Measurements from ENCODE around the gene ATP13A4.

Gene ATP13A4

GRCh38 chr3:193491026-193491425, 63.7 kb downstream of the ATP13A4 start:
- no peak for DNase-seq (ENCODE audit: low read depth)

- no peak for DNase-seq (ENCODE audit: low read depth)
These were observed 64.1 kb downstream of the ATP13A4 start for GRCh38 chr3:193490580-193490979.

DNA sequence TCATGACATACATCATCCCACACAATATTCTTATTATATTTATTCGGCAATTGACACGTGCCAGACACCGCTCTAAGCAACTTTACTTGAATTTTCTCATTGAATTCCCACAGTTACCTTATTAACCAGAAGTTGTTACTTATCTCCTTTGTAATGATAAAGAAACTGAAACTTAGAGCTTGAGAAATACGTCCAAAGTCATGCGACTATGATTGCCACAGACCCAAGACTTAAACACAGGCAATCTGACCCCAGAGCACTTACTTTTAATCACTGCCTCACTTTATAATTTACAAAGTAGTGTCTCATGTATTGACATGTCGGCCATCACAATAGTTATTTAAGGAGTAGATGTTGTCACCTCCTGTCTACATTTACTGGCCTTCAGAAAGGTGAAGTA, 64.7 kb downstream of the ATP13A4 start:
- no peak for DNase-seq (ENCODE audit: low read depth)

- DNase-seq (ENCODE audit: low read depth), result no peak
These were observed 66.0 kb downstream of the ATP13A4 start for GRCh38 chr3:193488741-193489140.

- DNase-seq (ENCODE audit: low read depth), result no peak
These were observed 70.6 kb downstream of the ATP13A4 start for GRCh38 chr3:193483988-193484539.

DNA sequence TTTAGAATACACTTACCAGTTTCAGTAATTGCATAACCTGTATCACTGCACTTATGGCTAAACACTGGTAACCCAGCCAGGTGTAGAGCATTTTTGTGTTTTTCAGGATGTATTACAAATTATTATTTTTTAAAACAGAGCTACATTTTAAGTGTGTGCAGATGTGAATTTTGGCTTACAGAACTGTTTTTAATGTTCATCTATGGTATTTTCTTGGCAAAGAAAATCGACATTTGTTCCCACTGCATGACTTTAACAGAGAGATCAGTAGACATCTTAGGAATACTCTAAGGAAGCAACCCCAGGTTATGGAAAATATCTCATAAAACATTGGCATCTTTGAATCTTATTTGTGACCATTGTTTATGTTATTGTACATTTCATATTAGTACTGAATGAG, 73.3 kb downstream of the ATP13A4 start:
- DNase-seq (ENCODE audit: low read depth), result no peak

GRCh38 chr3:193474446-193474845, 80.2 kb downstream of the ATP13A4 start:
- DNase-seq (ENCODE audit: low read depth), result no peak

DNA sequence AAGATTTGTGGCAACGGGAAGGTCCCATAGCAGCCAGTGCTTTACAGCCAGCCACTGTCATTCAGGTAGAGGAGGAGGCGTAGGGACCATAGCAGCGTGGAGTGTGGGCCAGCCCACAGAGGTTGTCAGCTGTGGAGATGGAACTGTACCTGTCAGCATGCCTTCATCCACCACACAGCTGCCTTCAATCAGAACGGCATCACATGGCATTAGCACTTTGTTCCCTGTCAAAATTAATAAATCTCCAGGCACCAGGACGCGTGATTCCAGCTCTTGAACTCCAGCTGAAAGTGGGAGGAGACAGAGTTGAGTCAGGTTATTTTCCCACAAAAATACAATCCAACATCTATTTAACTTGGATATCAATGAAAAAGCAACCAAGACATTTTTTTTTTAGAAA, 84.0 kb downstream of the ATP13A4 start:
- no peak for DNase-seq (ENCODE audit: low read depth)

DNA sequence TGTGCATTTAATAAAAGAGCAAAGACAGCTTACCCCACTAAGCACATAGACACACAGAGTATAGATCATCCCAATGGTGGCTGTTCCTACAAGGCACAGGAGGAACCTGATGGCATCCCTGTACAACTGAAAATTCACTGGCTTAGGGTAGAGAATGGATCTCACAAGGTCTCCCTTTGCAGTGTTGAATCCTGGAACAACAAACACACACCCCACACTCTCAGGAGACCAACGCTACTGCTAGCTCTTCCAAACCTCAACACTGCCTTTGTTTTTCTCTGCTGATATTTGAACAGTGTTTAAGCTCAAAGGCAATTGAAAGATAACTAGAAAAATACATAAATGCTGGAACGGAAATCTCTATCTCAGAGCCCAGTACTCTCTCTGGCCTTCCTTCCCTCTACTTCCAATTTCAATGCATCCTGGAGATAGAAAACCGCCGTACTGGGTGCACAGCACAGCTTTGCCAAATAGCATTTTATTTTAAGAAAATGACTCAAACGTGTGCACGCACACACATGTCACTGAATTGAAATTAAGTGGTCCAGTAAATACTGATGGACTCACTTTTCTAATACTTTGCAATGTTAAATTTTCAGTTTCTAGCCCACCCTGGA, 88.6 kb downstream of the ATP13A4 start:
- no peak for DNase-seq (ENCODE audit: low read depth)

DNA sequence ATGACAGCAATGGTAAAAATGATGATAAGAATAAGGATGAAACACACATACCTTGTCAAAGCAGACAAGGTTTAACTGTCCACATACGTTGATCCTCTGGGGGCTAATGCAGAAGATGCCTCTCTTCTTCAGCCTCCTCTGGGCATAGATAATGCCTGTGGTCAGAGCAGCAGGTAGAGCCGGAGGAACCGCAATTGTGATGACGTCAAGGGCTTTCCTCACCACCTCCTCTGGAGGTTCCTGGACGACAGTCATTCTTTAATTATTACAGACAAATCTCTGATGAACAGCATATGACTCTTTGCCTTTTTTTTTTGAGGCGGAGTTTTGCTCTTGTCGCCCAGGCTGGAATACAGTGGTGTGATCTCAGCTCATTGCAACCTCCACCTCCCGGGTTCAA, 89.8 kb downstream of the ATP13A4 start:
- no peak for DNase-seq (ENCODE audit: low read depth)

- no peak for DNase-seq (ENCODE audit: low read depth)
These were observed 97.2 kb downstream of the ATP13A4 start for GRCh38 chr3:193457526-193457925.

GRCh38 chr3:193452338-193452737, 102.4 kb downstream of the ATP13A4 start:
- no peak for DNase-seq (ENCODE audit: low read depth)

DNA sequence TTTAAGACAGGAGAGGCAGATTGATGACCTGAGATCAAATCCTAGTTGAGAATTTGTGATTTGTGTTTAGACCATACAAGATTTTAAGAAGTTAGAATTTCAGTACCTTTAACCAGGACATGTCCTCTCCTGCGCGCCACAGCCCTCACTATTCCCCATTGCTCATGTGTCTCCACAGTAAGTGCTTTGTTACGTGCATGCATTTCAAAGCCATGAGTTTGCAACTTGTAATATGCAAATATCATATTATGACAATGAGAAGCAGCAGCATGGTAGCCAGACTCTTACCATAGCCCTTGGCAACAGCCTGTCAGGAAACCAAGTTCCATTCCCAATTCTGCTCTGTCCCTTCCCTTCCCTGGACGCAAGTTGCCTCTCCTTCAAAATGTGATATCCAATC, 102.8 kb downstream of the ATP13A4 start:
- DNase-seq (ENCODE audit: low read depth), result no peak

GRCh38 chr3:193446965-193447602, 107.6 kb downstream of the ATP13A4 start:
- no peak for DNase-seq (ENCODE audit: low read depth)

- no peak for DNase-seq (ENCODE audit: low read depth)
These were observed 115.3 kb downstream of the ATP13A4 start for GRCh38 chr3:193439423-193439822.

DNA sequence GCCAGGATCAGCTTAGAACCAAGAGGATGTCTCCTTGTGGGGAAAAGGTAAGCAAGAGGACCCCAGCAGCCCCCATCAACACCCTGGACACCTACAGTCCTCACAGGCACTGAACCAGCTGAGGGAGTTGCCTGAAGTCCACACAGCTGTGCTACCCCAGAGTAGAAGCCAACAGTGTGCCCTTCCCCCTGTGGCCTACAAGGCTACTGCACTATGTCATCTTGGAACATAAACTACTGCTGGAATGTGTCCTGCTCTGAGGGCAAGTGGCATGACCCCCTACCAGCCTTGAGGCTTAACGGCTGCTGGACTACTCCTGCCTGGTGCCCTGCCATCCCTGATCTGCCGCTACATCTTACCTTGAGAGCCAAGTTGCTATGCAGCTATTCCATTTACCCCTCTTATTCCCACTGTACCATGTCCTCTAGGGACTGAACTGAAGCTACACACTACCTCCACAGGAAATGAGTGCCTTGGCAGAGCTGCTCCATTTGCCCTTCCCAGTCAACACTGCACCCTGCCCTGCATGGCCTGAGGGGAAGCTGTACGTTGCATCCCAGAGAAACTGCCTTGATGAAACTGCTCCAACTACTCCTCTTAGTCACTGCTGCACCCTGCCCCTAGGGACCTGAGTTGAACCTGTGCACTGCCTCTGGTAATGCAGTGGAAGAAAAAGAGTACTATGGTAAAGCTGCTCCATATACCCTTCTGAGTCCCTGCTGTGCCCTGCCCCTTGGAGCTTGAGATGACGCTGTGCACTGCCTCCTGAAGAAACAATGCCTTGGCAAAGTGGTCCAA, 135.9 kb downstream of the ATP13A4 start:
- no peak for DNase-seq (ENCODE audit: low read depth)

DNA sequence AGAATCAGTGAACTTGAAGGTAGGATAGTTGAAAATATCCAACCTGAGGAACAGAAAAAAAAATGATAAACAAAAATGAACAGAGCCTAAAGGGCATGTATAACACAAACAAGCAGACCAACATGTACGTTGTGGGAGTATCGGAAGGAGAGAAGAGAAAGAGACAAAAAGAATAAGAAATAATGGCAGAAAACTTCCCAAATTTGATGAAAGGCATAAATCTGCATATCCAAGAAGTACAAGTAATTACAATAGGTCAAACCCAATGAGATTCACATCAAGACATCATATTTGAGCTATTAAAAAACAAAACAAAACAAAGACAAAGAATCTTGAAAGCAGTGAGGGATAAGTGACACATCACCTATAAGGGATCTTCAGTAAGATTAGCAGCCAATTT, 138.1 kb downstream of the ATP13A4 start:
- no peak for DNase-seq (ENCODE audit: low read depth)

DNA sequence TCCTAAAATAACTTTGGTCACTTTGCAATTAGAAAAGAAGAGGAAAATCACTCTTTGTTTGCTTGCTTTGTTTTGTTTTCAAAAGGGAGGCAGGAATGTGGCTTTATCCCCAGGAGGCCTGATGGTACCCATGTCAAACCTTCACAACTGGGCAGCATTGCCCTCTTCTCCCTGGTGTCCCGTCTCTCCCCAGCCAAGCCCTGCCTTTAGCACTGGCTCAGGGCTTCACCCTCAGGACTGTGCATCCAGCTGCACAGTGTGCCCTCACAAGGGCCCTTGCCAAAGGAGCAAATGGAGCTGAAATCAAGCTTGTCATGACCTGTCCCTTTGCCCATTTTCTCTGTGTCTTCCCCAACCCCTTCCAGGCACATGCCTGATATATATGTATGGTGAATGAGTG, 147.0 kb downstream of the ATP13A4 start:
- DNase-seq (ENCODE audit: low read depth), result no peak

GRCh38 chr3:193407112-193407511, 147.6 kb downstream of the ATP13A4 start:
- no peak for DNase-seq (ENCODE audit: low read depth)

GRCh38 chr3:193403307-193403706, 151.4 kb downstream of the ATP13A4 start:
- no peak for DNase-seq (ENCODE audit: low read depth)

GRCh38 chr3:193400304-193400703, 154.4 kb downstream of the ATP13A4 start:
- no peak for DNase-seq (ENCODE audit: low read depth)

DNA sequence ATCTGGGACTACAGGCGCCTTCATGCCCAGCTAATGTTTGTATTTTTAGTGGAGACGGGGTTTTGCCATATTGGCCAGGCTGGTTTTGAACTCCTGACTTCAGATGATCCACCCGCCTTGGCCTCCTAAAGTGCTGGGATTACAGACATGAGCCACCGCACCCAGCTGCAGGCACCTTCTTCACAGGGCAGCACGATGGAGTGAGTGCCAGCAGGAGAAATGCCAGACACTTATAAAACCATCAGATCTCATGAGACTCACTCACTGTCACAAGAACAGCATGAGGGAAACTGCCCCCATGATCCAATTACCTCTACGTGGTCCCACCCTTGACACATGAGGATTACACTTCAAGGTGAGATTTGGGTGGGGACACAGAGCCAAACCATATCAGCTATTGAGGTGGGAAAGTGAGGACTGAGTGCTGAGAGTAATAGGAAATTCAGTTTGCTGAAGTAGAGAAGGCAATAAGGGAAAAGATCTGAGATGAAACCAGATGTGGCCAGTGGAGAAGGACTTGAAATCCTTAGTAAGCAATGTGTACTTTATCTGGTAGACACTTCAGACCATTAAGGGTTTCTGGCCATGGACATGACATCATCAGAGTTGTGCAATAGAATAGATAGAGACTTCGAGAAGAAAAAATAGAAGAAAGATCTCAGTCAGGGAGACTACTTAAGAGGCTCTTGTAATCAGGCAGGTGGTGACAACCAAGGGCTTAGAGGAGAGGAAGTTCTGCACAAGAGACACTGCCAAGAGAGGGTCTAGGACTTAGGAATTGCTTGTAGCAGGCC, 158.0 kb downstream of the ATP13A4 start:
- no peak for DNase-seq (ENCODE audit: low read depth)
